ENCODE results near the gene ITIH4.

The ITIH4 gene

DNA sequence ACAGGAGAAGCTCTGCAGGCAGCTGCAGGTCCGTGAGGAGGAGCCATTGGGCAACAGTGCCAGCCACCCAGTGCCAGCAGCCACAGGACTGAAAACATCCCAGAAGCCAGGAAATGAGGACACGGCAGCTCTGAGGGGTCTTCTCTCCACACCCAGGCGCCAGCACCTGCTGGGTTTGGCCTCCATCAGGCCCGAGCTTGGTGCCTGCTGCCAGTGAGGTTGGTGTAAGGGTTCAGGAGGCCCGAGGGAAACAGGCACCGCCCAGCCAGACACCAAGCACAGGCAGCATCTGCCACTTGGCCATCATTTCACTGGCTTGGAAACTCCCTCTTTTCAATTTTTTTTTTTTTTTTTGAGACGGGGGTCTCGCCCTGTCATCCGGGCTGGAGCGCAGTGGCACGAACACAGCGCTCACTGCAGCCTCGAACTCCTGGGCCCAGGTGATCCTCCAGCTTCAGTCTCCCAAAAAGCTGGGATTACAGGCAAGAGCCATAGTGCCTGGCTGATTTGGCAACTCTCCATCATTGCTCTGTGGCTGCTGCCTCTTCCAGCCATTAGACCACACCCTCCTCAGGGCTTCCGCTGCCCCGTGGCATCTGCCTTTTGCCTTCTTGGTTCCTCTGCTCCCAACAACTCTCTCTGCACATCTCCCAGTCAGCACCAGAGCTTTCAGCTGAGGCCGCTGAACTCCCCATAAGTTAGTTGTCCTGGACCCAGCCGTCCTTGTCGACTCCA lies 37.3 kb downstream of the ITIH4 start:
- Histone ChIP-seq H3K27ac (ENCODE audit: extremely low read depth, low read depth, low read length) (no peak overlapping the region), H3K36me3 (ENCODE audit: control insufficient read depth in 2 of 2, insufficient read depth in 1 of 2, low read length in 2 of 2) (no peaks in the 10 kb centered on the region), H3K4me1 (ENCODE audit: control insufficient read depth, insufficient read depth, low read length) (no peaks in the 10 kb centered on the region), H3K4me3 (ENCODE audit: low read depth, low read length) (no peak overlapping the region), H3K9me3 (ENCODE audit: control insufficient read depth, insufficient read depth, low read depth, low read length) (no peaks in the 10 kb centered on the region)
- ChIA-PET POLR2A (interaction anchor here (1.3 kb wide), 1 partner anchor 22 kb away, joined by 3 read pairs; the partner anchor contains the start of gene NEK4), CTCF (interaction anchor here (0.6 to 1.0 kb wide), 2 partner anchors 10 to 48 kb away, joined by 3 to 4 read pairs; no protein-coding TSS in a partner anchor)
- no peak for TF ChIP-seq ZNF48 (tag by site-specific recombination; IDR thresholded peaks at IDR 0.05)
- TF ChIP-seq, protein P1, sequence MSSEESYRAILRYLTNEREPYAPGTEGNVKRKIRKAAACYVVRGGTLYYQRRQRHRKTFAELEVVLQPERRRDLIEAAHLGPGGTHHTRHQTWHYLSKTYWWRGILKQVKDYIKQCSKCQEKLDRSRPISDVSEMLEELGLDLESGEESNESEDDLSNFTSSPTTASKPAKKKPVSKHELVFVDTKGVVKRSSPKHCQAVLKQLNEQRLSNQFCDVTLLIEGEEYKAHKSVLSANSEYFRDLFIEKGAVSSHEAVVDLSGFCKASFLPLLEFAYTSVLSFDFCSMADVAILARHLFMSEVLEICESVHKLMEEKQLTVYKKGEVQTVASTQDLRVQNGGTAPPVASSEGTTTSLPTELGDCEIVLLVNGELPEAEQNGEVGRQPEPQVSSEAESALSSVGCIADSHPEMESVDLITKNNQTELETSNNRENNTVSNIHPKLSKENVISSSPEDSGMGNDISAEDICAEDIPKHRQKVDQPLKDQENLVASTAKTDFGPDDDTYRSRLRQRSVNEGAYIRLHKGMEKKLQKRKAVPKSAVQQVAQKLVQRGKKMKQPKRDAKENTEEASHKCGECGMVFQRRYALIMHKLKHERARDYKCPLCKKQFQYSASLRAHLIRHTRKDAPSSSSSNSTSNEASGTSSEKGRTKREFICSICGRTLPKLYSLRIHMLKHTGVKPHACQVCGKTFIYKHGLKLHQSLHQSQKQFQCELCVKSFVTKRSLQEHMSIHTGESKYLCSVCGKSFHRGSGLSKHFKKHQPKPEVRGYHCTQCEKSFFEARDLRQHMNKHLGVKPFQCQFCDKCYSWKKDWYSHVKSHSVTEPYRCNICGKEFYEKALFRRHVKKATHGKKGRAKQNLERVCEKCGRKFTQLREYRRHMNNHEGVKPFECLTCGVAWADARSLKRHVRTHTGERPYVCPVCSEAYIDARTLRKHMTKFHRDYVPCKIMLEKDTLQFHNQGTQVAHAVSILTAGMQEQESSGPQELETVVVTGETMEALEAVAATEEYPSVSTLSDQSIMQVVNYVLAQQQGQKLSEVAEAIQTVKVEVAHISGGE (tag by site-specific recombination; conservative IDR thresholded peaks at IDR 0.05; ENCODE audit: low read depth): no peak
- TF ChIP-seq ZNF138 (tag by site-specific recombination; IDR thresholded peaks at IDR 0.05; ENCODE audit: borderline replicate concordance): no peak
- TF ChIP-seq ZBTB21 (tag by site-specific recombination; IDR thresholded peaks at IDR 0.05): no peak
- TF ChIP-seq ZNF394 (tag by site-specific recombination; IDR thresholded peaks at IDR 0.05; ENCODE audit: borderline replicate concordance): no peak
- no peak for TF ChIP-seq ZNF302 (tag by site-specific recombination; IDR thresholded peaks at IDR 0.05; ENCODE audit: low read depth)
- no peak for TF ChIP-seq ZNF610 (tag by site-specific recombination; IDR thresholded peaks at IDR 0.05; ENCODE audit: borderline replicate concordance)
- 0 out of 2 replicates have a peak, but pooled peaks have one; percentile 14 for TF ChIP-seq ZNF335 (tag by site-specific recombination; conservative IDR thresholded peaks at IDR 0.05)

DNA sequence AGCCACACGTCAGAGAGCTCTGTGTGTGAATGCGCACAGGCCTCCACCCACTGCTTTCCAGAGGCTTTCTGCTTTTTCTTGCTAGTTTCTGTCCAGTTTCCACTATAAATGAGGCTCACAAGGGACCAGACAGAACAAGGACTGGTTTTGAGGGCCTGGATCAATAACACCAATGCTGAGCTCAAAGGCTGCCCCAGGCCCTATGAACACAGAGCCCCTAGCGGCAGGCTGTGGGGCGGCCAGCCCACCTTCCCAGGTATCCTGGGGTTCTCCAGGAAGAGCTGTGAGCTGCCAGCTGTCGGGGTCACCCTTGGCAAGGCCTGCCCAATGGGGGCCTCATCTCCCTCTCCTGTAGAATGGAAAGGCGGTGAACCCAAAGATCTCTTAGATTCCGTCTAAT lies 38.1 kb downstream of the ITIH4 start:
- POLR2A ChIA-PET: interaction anchor here (1.3 kb wide), 1 partner anchor 21 kb away, joined by 3 read pairs; the partner anchor contains the start of gene NEK4
- CTCF ChIA-PET: interaction anchor here (1.0 kb wide), 1 partner anchor 9 kb away, joined by 3 read pairs; no protein-coding TSS in a partner anchor

More for the DNA sequence above, 38.1 kb downstream of the ITIH4 start:
- Histone ChIP-seq H3K36me3 (ENCODE audit: control insufficient read depth in 2 of 2, insufficient read depth in 1 of 2, low read length in 2 of 2) (no peaks in the 10 kb centered on the region), H3K27ac (ENCODE audit: extremely low read depth, low read depth, low read length) (no peak overlapping the region), H3K4me3 (ENCODE audit: low read depth, low read length) (no peak overlapping the region), H3K4me1 (ENCODE audit: control insufficient read depth, insufficient read depth, low read length) (no peaks in the 10 kb centered on the region), H3K9me3 (ENCODE audit: control insufficient read depth, insufficient read depth, low read depth, low read length) (no peaks in the 10 kb centered on the region)
- TF ChIP-seq ZNF274 (IDR thresholded peaks at IDR 0.05; ENCODE audit: low read length): no peak
- no peak for TF ChIP-seq ZNF274 (tag by site-specific recombination; IDR thresholded peaks at IDR 0.05; ENCODE audit: borderline replicate concordance)
- TF ChIP-seq ZNF510 (tag by site-specific recombination; IDR thresholded peaks at IDR 0.05; ENCODE audit: insufficient replicate concordance): no peak
- TF ChIP-seq, protein P2, sequence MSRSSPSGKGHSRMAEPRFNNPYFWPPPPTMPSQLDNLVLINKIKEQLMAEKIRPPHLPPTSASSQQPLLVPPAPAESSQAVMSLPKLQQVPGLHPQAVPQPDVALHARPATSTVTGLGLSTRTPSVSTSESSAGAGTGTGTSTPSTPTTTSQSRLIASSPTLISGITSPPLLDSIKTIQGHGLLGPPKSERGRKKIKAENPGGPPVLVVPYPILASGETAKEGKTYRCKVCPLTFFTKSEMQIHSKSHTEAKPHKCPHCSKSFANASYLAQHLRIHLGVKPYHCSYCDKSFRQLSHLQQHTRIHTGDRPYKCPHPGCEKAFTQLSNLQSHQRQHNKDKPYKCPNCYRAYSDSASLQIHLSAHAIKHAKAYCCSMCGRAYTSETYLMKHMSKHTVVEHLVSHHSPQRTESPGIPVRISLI (tag by site-specific recombination; IDR thresholded peaks at IDR 0.05): no peak
- TF ChIP-seq ZNF76 (tag by site-specific recombination; IDR thresholded peaks at IDR 0.05; ENCODE audit: borderline replicate concordance, low read depth): no peak
- TF ChIP-seq, protein P3, sequence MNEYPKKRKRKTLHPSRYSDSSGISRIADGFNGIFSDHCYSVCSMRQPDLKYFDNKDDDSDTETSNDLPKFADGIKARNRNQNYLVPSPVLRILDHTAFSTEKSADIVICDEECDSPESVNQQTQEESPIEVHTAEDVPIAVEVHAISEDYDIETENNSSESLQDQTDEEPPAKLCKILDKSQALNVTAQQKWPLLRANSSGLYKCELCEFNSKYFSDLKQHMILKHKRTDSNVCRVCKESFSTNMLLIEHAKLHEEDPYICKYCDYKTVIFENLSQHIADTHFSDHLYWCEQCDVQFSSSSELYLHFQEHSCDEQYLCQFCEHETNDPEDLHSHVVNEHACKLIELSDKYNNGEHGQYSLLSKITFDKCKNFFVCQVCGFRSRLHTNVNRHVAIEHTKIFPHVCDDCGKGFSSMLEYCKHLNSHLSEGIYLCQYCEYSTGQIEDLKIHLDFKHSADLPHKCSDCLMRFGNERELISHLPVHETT (tag by site-specific recombination; IDR thresholded peaks at IDR 0.05): no peak
- TF ChIP-seq KLF8 (tag by site-specific recombination; IDR thresholded peaks at IDR 0.05): no peak
- TF ChIP-seq, protein P4, sequence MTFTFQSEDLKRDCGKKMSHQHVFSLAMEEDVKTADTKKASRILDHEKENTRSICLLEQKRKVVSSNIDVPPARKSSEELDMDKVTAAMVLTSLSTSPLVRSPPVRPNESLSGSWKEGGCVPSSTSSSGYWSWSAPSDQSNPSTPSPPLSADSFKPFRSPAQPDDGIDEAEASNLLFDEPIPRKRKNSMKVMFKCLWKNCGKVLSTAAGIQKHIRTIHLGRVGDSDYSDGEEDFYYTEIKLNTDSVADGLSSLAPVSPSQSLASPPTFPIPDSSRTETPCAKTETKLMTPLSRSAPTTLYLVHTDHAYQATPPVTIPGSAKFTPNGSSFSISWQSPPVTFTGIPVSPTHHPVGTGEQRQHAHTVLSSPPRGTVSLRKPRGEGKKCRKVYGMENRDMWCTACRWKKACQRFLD (tag by site-specific recombination; IDR thresholded peaks at IDR 0.05): no peak
- no peak for TF ChIP-seq KLF9 (tag by site-specific recombination; IDR thresholded peaks at IDR 0.05; ENCODE audit: low read depth)
- no peak for TF ChIP-seq ZNF670 (tag by site-specific recombination; IDR thresholded peaks at IDR 0.05; ENCODE audit: low read depth)
- no peak for TF ChIP-seq ZNF777 (tag by site-specific recombination; IDR thresholded peaks at IDR 0.05; ENCODE audit: borderline replicate concordance)
- TF ChIP-seq, protein P5, sequence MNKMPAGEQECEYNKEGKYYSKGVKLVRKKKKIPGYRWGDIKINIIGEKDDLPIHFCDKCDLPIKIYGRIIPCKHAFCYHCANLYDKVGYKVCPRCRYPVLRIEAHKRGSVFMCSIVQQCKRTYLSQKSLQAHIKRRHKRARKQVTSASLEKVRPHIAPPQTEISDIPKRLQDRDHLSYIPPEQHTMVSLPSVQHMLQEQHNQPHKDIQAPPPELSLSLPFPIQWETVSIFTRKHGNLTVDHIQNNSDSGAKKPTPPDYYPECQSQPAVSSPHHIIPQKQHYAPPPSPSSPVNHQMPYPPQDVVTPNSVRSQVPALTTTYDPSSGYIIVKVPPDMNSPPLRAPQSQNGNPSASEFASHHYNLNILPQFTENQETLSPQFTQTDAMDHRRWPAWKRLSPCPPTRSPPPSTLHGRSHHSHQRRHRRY (tag by site-specific recombination; IDR thresholded peaks at IDR 0.05): no peak
- TF ChIP-seq ZNF391 (tag by site-specific recombination; IDR thresholded peaks at IDR 0.05; ENCODE audit: borderline replicate concordance, low read depth): no peak
- TF ChIP-seq ZNF791 (tag by site-specific recombination; IDR thresholded peaks at IDR 0.05): no peak

All from HEK293 (cell line).